Activated T-cell treated with anti-CD3 and anti-CD28 coated beads, Interleukin-2, amount 50 U/mL, for 1 hour (primary cell): Measurements from ENCODE around the gene PRR18.

ENCODE experiments used
- DNase-seq: peaks from one replicate; pipeline ENCODE4 v3.0.0-alpha.2; 2020

PRR18 gene

GRCh38 chr6:166274163-166274562 is 34.0 kb downstream of the PRR18 start:
- DNase-seq, result no peak

GRCh38 chr6:166271376-166271765 is 36.8 kb downstream of the PRR18 start:
- DNase-seq, result no peak

GRCh38 chr6:166270706-166271375 is 37.4 kb downstream of the PRR18 start:
- no peak for DNase-seq

- DNase-seq, result no peak
These were observed 38.7 kb downstream of the PRR18 start for GRCh38 chr6:166269301-166270039.

- no peak for DNase-seq
These were observed 39.8 kb downstream of the PRR18 start for GRCh38 chr6:166268431-166268830.

GRCh38 chr6:166267526-166267925 is 40.7 kb downstream of the PRR18 start:
- DNase-seq, result no peak

GRCh38 chr6:166266336-166266735 is 41.9 kb downstream of the PRR18 start:
- no peak for DNase-seq

GRCh38 chr6:166262743-166263515 is 45.3 kb downstream of the PRR18 start:
- no peak for DNase-seq

- DNase-seq, result no peak
These were observed 48.8 kb downstream of the PRR18 start for GRCh38 chr6:166259296-166259977.

- no peak for DNase-seq
These were observed 49.3 kb downstream of the PRR18 start for GRCh38 chr6:166258854-166259276.

GRCh38 chr6:166257911-166258318 is 50.3 kb downstream of the PRR18 start:
- DNase-seq, result no peak
